HCT116 (cell line): Measurements from ENCODE around the gene UCHL3. TPM values are rescaled to one million over a fixed set of nuclear protein-coding genes. Genes with fewer than 3 reads are reported as not detected.

Experiments used
- ATAC-seq: fragments of 200-7000 bp; cut with Tn5 transposase; 2 replicates; pipeline ENCODE4 v1.9.1; 2020; ENCODE audit warnings: mild to moderate bottlenecking, moderate library complexity
- BruUV-seq: library from RNA; stranded (reverse); fragments of 400-500 nt; replicated peaks from 2 replicates; lab custom pipeline; 2021; lab: Mats Ljungman, UMichigan
- CTCF ChIA-PET: fragments of 300-600 bp; sonication (Branson Sonifier 250); formaldehyde crosslinking; loops from one replicate; lab custom pipeline; 2021; ENCODE audit warnings: antibody characterized with exemption; lab: Charles Lee
- POLR2A ChIA-PET: fragments of 300-600, 350-600 bp; sonication (Branson Sonifier 250); formaldehyde crosslinking; loops from one replicate; lab custom pipeline; 2021; ENCODE audit warnings: antibody characterized with exemption; lab: Charles Lee
- RAD21 ChIA-PET, 2 experiments: fragments of 300-600 bp; sonication (Branson Sonifier 250); formaldehyde crosslinking; loops; one replicate each; lab custom pipeline; 2023; ENCODE audit warnings: low total read pairs in 2 of 2; ENCODE audit not compliant: uncharacterized antibody in 2 of 2, unreplicated experiment in 2 of 2, low non-redundant PET in 1 of 2; lab: Charles Lee
- DNase-seq: peaks from one replicate; pipeline ENCODE4 v3.0.0-alpha.2; 2010; ENCODE audit warnings: low read depth, low spot score
- H2AFZ ChIP-seq: fragments of 200-600 bp; shearing (Covaris generic), sonication (generic); 2 replicates; pipeline ENCODE4 v1.6.1; 2017; ENCODE audit warnings: low read depth, mixed run types, mixed read lengths, antibody characterized with exemption, low read length; ENCODE audit not compliant: poor library complexity, severe bottlenecking
- H3K27ac ChIP-seq: 2 replicates; pipeline ENCODE4 v1.5.1; 2012; ENCODE audit warnings: low read depth, low read length
- H3K27me3 ChIP-seq: fragments of 200-600 bp; sonication (generic); 2 replicates; pipeline ENCODE4 v1.6.1; 2016; ENCODE audit warnings: mixed run types, low read length, mixed read lengths; ENCODE audit not compliant: insufficient read depth
- H3K36me3 ChIP-seq, 2 experiments: fragments of 200-500 bp in 1 of 2; fragments of 200-600 bp in 1 of 2; sonication (Bioruptor generic) in 1 of 2; sonication (generic) in 1 of 2; 2 replicates each; pipeline versions ENCODE4 v1.5.1 to v1.6.1; 2014 to 2016; ENCODE audit warnings: low read length in 2 of 2, inconsistent platforms in 1 of 2, mixed read lengths in 1 of 2, mixed run types in 1 of 2; ENCODE audit not compliant: insufficient read depth in 2 of 2, control insufficient read depth in 1 of 2
- H3K4me1 ChIP-seq, 2 experiments: fragments of 200-600 bp in 1 of 2; sonication (generic) in 1 of 2; 2 replicates each; pipeline versions ENCODE4 v1.5.1 to v1.6.1; 2012 to 2017; ENCODE audit warnings: low read length in 2 of 2, inconsistent platforms in 1 of 2, mild to moderate bottlenecking in 1 of 2, mixed read lengths in 1 of 2, mixed run types in 1 of 2, moderate library complexity in 1 of 2; ENCODE audit not compliant: insufficient read depth in 2 of 2, control insufficient read depth in 1 of 2
- H3K4me2 ChIP-seq: fragments of 200-600 bp; sonication (generic); 2 replicates; pipeline ENCODE4 v1.6.1; 2017; ENCODE audit warnings: mixed run types, low read length, mixed read lengths
- H3K4me3 ChIP-seq, 2 experiments: fragments of 200-600 bp in 1 of 2; sonication (generic) in 1 of 2; replicated peaks in 1 of 2; 2 replicates each; pipeline ENCODE4 v1.5.1; 2011 to 2016; ENCODE audit warnings: low read length in 2 of 2, control low read depth in 1 of 2, low read depth in 1 of 2, mild to moderate bottlenecking in 1 of 2, mixed read lengths in 1 of 2, mixed run types in 1 of 2
- H3K79me2 ChIP-seq: fragments of 200-600 bp; sonication (generic); 2 replicates; pipeline ENCODE4 v1.6.1; 2017; ENCODE audit warnings: mild to moderate bottlenecking, mixed run types, low read length, moderate library complexity, mixed read lengths; ENCODE audit not compliant: insufficient read depth
- H3K9ac ChIP-seq: fragments of 200-600 bp; sonication (generic); 2 replicates; pipeline ENCODE4 v1.6.1; 2016; ENCODE audit warnings: low read length, mixed read lengths
- H3K9me2 ChIP-seq: fragments of 200-600 bp; sonication (generic), shearing (Covaris generic); 2 replicates; pipeline ENCODE4 v1.6.1; 2017; ENCODE audit warnings: mixed run types, mild to moderate bottlenecking, moderate library complexity; ENCODE audit not compliant: insufficient read depth
- H3K9me3 ChIP-seq, 2 experiments: fragments of 200-500 bp in 1 of 2; fragments of 200-600 bp in 1 of 2; sonication (Bioruptor generic) in 1 of 2; sonication (generic) in 1 of 2; 2 replicates each; pipeline ENCODE4 v1.6.1; 2014 to 2017; ENCODE audit warnings: low read length in 2 of 2, mixed read lengths in 2 of 2, inconsistent platforms in 1 of 2, low read depth in 1 of 2, mild to moderate bottlenecking in 1 of 2, mixed run types in 1 of 2, moderate library complexity in 1 of 2; ENCODE audit not compliant: control insufficient read depth in 1 of 2, insufficient read depth in 1 of 2
- H4K20me1 ChIP-seq: fragments of 200-600 bp; sonication (generic), shearing (Covaris generic); 2 replicates; pipeline ENCODE4 v1.6.1; 2017; ENCODE audit warnings: mixed run types, mild to moderate bottlenecking, moderate library complexity; ENCODE audit not compliant: insufficient read depth
- CEBPB ChIP-seq: IDR thresholded peaks from 2 replicates; pipeline ENCODE4 v1.6.1; 2012; ENCODE audit warnings: low read depth
- EGR1 ChIP-seq: IDR thresholded peaks from 2 replicates; pipeline ENCODE4 v1.6.1; 2012; ENCODE audit warnings: low read depth
- ELF1 ChIP-seq: IDR thresholded peaks from 2 replicates; pipeline ENCODE4 v1.6.1; 2012; ENCODE audit warnings: low read depth, borderline replicate concordance
- EZH2 ChIP-seq: fragments of 200-600 bp; sonication (generic); IDR thresholded peaks from 2 replicates; pipeline ENCODE4 v1.6.1; 2017; ENCODE audit warnings: antibody characterized with exemption, mixed run types
- EZH2phosphoT487 ChIP-seq: fragments of 200-600 bp; IDR thresholded peaks from 2 replicates; pipeline ENCODE4 v1.6.1; 2018; ENCODE audit warnings: antibody characterized with exemption, borderline replicate concordance
- FOSL1 ChIP-seq: IDR thresholded peaks from 2 replicates; pipeline ENCODE4 v1.6.1; 2012; ENCODE audit warnings: low read depth
- JUND ChIP-seq: IDR thresholded peaks from 2 replicates; pipeline ENCODE4 v1.6.1; 2012
- POLR2A ChIP-seq: IDR thresholded peaks from 2 replicates; pipeline ENCODE4 v1.7.0; 2011; ENCODE audit warnings: borderline replicate concordance; ENCODE audit not compliant: insufficient read depth, insufficient read length; ENCODE audit errors: extremely low read depth
- POLR2AphosphoS5 ChIP-seq: IDR thresholded peaks from 2 replicates; pipeline ENCODE4 v1.6.1; 2011; ENCODE audit warnings: mild to moderate bottlenecking, low read depth, low read length, moderate library complexity
- RAD21 ChIP-seq: IDR thresholded peaks from 2 replicates; pipeline ENCODE4 v1.6.1; 2012; ENCODE audit warnings: low read depth, mild to moderate bottlenecking
- SIN3A ChIP-seq: IDR thresholded peaks from 2 replicates; pipeline ENCODE4 v1.6.1; 2012; ENCODE audit warnings: low read depth
- SP1 ChIP-seq: IDR thresholded peaks from 2 replicates; pipeline ENCODE4 v1.6.1; 2012; ENCODE audit warnings: low read depth
- SRF ChIP-seq: IDR thresholded peaks from 2 replicates; pipeline ENCODE4 v1.6.1; 2012; ENCODE audit warnings: low read depth
- TCF7L2 ChIP-seq: IDR thresholded peaks from 2 replicates; pipeline ENCODE4 v1.7.0; 2011; ENCODE audit warnings: borderline replicate concordance, inconsistent platforms; ENCODE audit not compliant: insufficient read depth, insufficient read length; ENCODE audit errors: extremely low read depth
- YY1 ChIP-seq: IDR thresholded peaks from 2 replicates; pipeline ENCODE4 v1.6.1; 2011; ENCODE audit warnings: low read length, low read depth, moderate library complexity, mild to moderate bottlenecking; ENCODE audit not compliant: insufficient replicate concordance; ENCODE audit errors: extremely low read depth
- ZFX ChIP-seq: fragments of 450-650 bp; IDR thresholded peaks from 2 replicates; pipeline ENCODE4 v1.6.1; 2017
- ZNF274 ChIP-seq: fragments of 200-500 bp; sonication (Bioruptor generic); IDR thresholded peaks from 2 replicates; pipeline ENCODE4 v1.6.1; 2014; ENCODE audit warnings: mild to moderate bottlenecking, low read depth, low read length, inconsistent platforms
- intact Hi-C: fragments of 100-400 bp; cut with micrococcal nuclease; formaldehyde crosslinking; loops from 2 replicates; pipeline ENCODE4 v1.10.0; 2022
- total RNA-seq: library from RNA; stranded (reverse); gene quantifications from one replicate; pipeline ENCODE4 v1.2.1, GENCODE V29; 2021; ENCODE audit not compliant: unreplicated experiment
- TF ChIP-seq, protein P1 (sequence below): IDR thresholded peaks from 2 replicates; pipeline ENCODE4 v1.6.1; 2012; ENCODE audit warnings: low read depth
- TF ChIP-seq, protein P2 (sequence below), 3 experiments: fragments of 200-600 bp in 1 of 3; sonication (generic) in 1 of 3; IDR thresholded peaks in 2 of 3; conservative IDR thresholded peaks in 1 of 3; 2 replicates each; pipeline ENCODE4 v1.5.1; 2012 to 2017; ENCODE audit warnings: low read depth in 2 of 3, low read length in 2 of 3, antibody characterized with exemption in 1 of 3, borderline replicate concordance in 1 of 3, control low read depth in 1 of 3, mild to moderate bottlenecking in 1 of 3, mixed read lengths in 1 of 3, mixed run types in 1 of 3, moderate library complexity in 1 of 3; ENCODE audit not compliant: insufficient read depth in 1 of 3

UCHL3 gene
- total RNA-seq, 1 experiment from 2014 or later: 32.4 TPM

DNA sequence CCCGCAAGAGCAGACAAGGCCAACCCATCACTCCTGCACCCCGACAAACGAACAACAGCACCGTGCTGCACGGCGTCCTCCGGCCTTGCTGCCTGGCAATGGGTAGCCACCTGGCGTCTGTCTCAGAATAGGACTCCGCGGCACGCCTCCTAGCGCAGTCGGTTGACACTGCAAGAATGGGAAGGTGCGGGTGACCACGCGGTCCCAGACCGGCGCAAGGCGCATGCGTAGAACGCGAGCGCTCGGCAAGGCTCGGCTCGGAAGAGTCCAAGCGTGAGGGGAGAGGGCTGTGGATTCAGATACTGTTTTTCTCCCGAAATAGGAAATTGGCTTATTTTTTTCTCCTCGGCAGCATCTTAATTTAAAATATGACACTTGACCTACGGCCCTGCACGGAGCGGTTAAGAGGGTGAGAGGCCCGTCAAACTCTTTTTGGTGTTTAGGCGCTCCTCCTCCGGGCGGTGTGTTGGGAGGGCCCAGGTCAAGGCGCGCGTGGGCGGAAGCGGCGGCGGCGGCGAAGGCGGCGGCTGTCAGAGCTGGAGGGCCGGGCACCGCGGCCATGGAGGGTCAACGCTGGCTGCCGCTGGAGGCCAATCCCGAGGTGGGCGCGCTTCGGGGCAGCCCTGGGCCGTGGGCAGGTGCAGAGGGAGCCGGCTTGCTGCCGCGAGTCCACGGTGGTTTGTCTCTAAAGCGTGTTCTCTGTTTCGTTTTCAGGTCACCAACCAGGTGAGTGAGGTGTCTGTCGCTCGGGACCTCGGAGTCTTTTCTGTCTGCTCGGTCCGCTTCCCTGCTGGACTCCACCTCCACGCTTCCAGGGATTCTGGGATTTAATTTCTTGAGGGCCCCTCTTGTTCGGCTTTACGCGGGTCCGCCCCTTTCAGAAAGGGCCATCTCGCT, at the start of gene UCHL3 (continued):
- TF ChIP-seq, protein P1, sequence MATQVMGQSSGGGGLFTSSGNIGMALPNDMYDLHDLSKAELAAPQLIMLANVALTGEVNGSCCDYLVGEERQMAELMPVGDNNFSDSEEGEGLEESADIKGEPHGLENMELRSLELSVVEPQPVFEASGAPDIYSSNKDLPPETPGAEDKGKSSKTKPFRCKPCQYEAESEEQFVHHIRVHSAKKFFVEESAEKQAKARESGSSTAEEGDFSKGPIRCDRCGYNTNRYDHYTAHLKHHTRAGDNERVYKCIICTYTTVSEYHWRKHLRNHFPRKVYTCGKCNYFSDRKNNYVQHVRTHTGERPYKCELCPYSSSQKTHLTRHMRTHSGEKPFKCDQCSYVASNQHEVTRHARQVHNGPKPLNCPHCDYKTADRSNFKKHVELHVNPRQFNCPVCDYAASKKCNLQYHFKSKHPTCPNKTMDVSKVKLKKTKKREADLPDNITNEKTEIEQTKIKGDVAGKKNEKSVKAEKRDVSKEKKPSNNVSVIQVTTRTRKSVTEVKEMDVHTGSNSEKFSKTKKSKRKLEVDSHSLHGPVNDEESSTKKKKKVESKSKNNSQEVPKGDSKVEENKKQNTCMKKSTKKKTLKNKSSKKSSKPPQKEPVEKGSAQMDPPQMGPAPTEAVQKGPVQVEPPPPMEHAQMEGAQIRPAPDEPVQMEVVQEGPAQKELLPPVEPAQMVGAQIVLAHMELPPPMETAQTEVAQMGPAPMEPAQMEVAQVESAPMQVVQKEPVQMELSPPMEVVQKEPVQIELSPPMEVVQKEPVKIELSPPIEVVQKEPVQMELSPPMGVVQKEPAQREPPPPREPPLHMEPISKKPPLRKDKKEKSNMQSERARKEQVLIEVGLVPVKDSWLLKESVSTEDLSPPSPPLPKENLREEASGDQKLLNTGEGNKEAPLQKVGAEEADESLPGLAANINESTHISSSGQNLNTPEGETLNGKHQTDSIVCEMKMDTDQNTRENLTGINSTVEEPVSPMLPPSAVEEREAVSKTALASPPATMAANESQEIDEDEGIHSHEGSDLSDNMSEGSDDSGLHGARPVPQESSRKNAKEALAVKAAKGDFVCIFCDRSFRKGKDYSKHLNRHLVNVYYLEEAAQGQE: no peak
- TF ChIP-seq SIN3A (peak; percentile 85; the same call in 1 of the 2 replicates), EGR1 (peak; percentile 100), RAD21 (peak; percentile 78)

DNA sequence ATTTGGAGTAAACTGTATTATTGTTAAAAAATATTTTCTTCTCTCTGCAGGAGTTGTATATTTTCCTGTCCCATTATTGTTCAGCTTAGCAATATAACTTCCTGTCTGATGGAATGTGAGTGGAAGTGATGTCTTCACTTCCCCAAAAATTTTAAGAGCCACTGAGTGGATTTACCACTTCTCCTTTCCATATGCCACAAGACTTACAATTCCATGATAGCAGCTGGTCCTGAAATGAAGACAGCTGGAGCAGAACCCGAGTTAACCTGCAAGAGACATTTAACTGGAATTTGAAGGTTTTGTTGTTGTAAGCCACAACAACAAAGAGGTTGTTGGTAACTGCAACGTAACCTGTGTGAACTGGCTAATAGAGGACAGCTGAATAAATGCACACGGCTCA, 44.3 kb upstream of the UCHL3 start:
- POLR2A ChIA-PET: no interaction called here
- Histone ChIP-seq H4K20me1 (no peaks in the 10 kb centered on the region), H3K4me2 (no peak overlapping the region), H3K27me3 (no peaks in the 10 kb centered on the region), H3K9ac (no peak overlapping the region), H3K27ac (no peak overlapping the region), H3K9me3 (no peaks in the 10 kb centered on the region), H3K9me2 (0 out of 2 replicates have a peak, but pooled peaks cover 2% of the 10 kb centered on the region), H2AFZ (no peak overlapping the region), H3K4me1 (no peaks in the 10 kb centered on the region), H3K36me3 (no peaks in the 10 kb centered on the region), H3K4me3 (no peak overlapping the region), H3K79me2 (no peaks in the 10 kb centered on the region)
- intact Hi-C loops: no loop called here
- DNase-seq (no peak), ATAC-seq (no peak)
- no TSS peak for BruUV-seq
- CTCF ChIA-PET: no interaction called here
- RAD21 ChIA-PET: no interaction called here
- no peak for TF ChIP-seq EZH2phosphoT487
- no peak for TF ChIP-seq SP1
- no peak for TF ChIP-seq ZNF274
- TF ChIP-seq CEBPB: no peak
- TF ChIP-seq POLR2AphosphoS5: no peak
- TF ChIP-seq FOSL1: no peak
- no peak for TF ChIP-seq ZFX
- no peak for TF ChIP-seq POLR2A
- no peak for TF ChIP-seq SRF
- TF ChIP-seq ELF1: no peak
- no peak for TF ChIP-seq TCF7L2
- no peak for TF ChIP-seq YY1
- TF ChIP-seq, protein P2, sequence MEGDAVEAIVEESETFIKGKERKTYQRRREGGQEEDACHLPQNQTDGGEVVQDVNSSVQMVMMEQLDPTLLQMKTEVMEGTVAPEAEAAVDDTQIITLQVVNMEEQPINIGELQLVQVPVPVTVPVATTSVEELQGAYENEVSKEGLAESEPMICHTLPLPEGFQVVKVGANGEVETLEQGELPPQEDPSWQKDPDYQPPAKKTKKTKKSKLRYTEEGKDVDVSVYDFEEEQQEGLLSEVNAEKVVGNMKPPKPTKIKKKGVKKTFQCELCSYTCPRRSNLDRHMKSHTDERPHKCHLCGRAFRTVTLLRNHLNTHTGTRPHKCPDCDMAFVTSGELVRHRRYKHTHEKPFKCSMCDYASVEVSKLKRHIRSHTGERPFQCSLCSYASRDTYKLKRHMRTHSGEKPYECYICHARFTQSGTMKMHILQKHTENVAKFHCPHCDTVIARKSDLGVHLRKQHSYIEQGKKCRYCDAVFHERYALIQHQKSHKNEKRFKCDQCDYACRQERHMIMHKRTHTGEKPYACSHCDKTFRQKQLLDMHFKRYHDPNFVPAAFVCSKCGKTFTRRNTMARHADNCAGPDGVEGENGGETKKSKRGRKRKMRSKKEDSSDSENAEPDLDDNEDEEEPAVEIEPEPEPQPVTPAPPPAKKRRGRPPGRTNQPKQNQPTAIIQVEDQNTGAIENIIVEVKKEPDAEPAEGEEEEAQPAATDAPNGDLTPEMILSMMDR (IDR thresholded peaks at IDR 0.05 in 2 of 3, conservative IDR thresholded peaks at IDR 0.05 in 1 of 3; ENCODE audit: borderline replicate concordance in 1 of 3, insufficient read depth in 1 of 3, low read depth in 2 of 3, low read length in 2 of 3): no peak
- no peak for TF ChIP-seq EZH2
- TF ChIP-seq RAD21: no peak
- TF ChIP-seq JUND: no peak
